Upper lobe of right lung (tissue), 1 donor: ENCODE measurements around the gene GADD45GIP1. TPM values are rescaled to one million over a fixed set of nuclear protein-coding genes. Genes with fewer than 3 reads are reported as not detected.

ENCODE experiments used
- ATAC-seq: fragments of 200-7000 bp; cut with Tn5 transposase; one replicate; pipeline ENCODE4 v1.9.1; 2020; ENCODE audit warnings: mild to moderate bottlenecking, moderate library complexity
- DNase-seq: peaks from one replicate; pipeline ENCODE4 v3.0.0-alpha.2; 2020
- H3K27ac ChIP-seq: fragments of 200-600 bp; one replicate; pipeline ENCODE4 v1.8.0; 2022
- H3K27me3 ChIP-seq: fragments of 200-600 bp; one replicate; pipeline ENCODE4 v1.8.0; 2022; ENCODE audit warnings: mild to moderate bottlenecking
- H3K36me3 ChIP-seq: fragments of 200-600 bp; one replicate; pipeline ENCODE4 v1.8.0; 2022
- H3K4me1 ChIP-seq: fragments of 200-600 bp; one replicate; pipeline ENCODE4 v1.8.0; 2022
- H3K4me3 ChIP-seq: fragments of 200-600 bp; one replicate; pipeline ENCODE4 v1.8.0; 2022; ENCODE audit warnings: mild to moderate bottlenecking
- H3K9me3 ChIP-seq: fragments of 200-600 bp; one replicate; pipeline ENCODE4 v1.8.0; 2022
- CTCF ChIP-seq: fragments of 200-600 bp; IDR thresholded peaks from one replicate; pipeline ENCODE4 v1.8.0; 2022; ENCODE audit warnings: antibody characterized with exemption
- intact Hi-C: fragments of 100-400 bp; cut with DNase I; formaldehyde crosslinking; loops from one replicate; pipeline ENCODE4 v1.11.0; 2022
- total RNA-seq: library from RNA; stranded (reverse); fragmentation: NEBNext Ultra II Directional; extraction: Animal tissue kit (Norgen Biotek cat#: 25700); gene quantifications from one replicate; pipeline ENCODE4 v1.2.1, GENCODE V29; 2021
- donor health status: DM: no; HTN: yes; CAD: no; lungs with severe emphysema.

Gene GADD45GIP1
- total RNA-seq, 1 donor from 2014 or later: 16.4 TPM

- DNase-seq: peak; percentile 96
- peak; percentile 86 for ATAC-seq
- H3K9me3 ChIP-seq: no peaks in the 10 kb centered on the region
- H3K4me1 ChIP-seq: peaks cover 22% of the 10 kb centered on the region
- peak within 1 kb of the TSS; percentile 98 for H3K4me3 ChIP-seq
- no peaks in the 10 kb centered on the region for H3K27me3 ChIP-seq
- peaks cover 22% of the 10 kb centered on the region for H3K36me3 ChIP-seq
- peak within 1 kb of the TSS; percentile 86 for H3K27ac ChIP-seq
- no peak for TF ChIP-seq CTCF
- intact Hi-C loops: no loop called here
These were observed 23.5 kb downstream of the GADD45GIP1 start, which contains the start of gene FARSA for GRCh38 chr19:12933287-12934072. Gene FARSA, minus strand, starts transcription at chr19:12933711. Its CDS starts 15 bp downstream, at chr19:12933696.

GRCh38 chr19:12932392-12933286 lies 24.4 kb downstream of the GADD45GIP1 start:
- TF ChIP-seq CTCF: no peak
- ATAC-seq (no peak), DNase-seq (no peak)
- no peaks in the 10 kb centered on the region for H3K27me3 ChIP-seq
- peaks cover 28% of the 10 kb centered on the region for H3K36me3 ChIP-seq
- H3K27ac ChIP-seq: peak overlapping the region; percentile 86
- peak overlapping the region; percentile 98 for H3K4me3 ChIP-seq
- no peaks in the 10 kb centered on the region for H3K9me3 ChIP-seq
- H3K4me1 ChIP-seq: peaks cover 19% of the 10 kb centered on the region
- intact Hi-C loops: no loop called here

GRCh38 chr19:12930002-12930645 lies 26.9 kb downstream of the GADD45GIP1 start:
- intact Hi-C loops: no loop called here
- Histone ChIP-seq H3K4me1 (peaks cover 14% of the 10 kb centered on the region), H3K27me3 (no peaks in the 10 kb centered on the region), H3K36me3 (peaks cover 54% of the 10 kb centered on the region), H3K4me3 (no peak overlapping the region), H3K27ac (no peak overlapping the region), H3K9me3 (no peaks in the 10 kb centered on the region)
- no peak for TF ChIP-seq CTCF
- ATAC-seq: no peak
- DNase-seq: no peak

- DNase-seq: no peak
- peak; percentile 13 for ATAC-seq
These were observed 32.3 kb downstream of the GADD45GIP1 start for GRCh38 chr19:12924621-12925310.

More at GRCh38 chr19:12924621-12925310, 32.3 kb downstream of the GADD45GIP1 start:
- H3K4me3 ChIP-seq: no peak overlapping the region
- no peaks in the 10 kb centered on the region for H3K9me3 ChIP-seq
- H3K27me3 ChIP-seq: no peaks in the 10 kb centered on the region
- no peaks in the 10 kb centered on the region for H3K4me1 ChIP-seq
- TF ChIP-seq CTCF: no peak
- intact Hi-C loops: no loop called here
- no peak overlapping the region for H3K27ac ChIP-seq
- peaks cover 75% of the 10 kb centered on the region for H3K36me3 ChIP-seq
